Sigmoid colon (tissue), 7 donors: Measurements from ENCODE around the gene STXBP2. TPM values are rescaled to one million over a fixed set of nuclear protein-coding genes. Genes with fewer than 3 reads are reported as not detected.

Source experiments
- DNase-seq: peaks from one replicate; pipeline ENCODE4 v3.0.0-alpha.2; 2019
- H3K27ac ChIP-seq, 4 donors: fragments of 200-600 bp; sonication (generic); one replicate each; pipeline ENCODE4 v1.5.1; 2016 to 2019; ENCODE audit warnings: mild to moderate bottlenecking in 1 of 4
- H3K27me3 ChIP-seq, 3 donors: fragments of 200-600 bp; sonication (generic); one replicate each; pipeline ENCODE4 v1.5.1; 2019; ENCODE audit warnings: mild to moderate bottlenecking in 1 of 3
- H3K36me3 ChIP-seq, 4 donors: fragments of 200-600 bp; sonication (generic); one replicate each; pipeline ENCODE4 v1.5.1; 2016 to 2019
- H3K4me1 ChIP-seq, 4 donors: fragments of 200-600 bp; sonication (generic); one replicate each; pipeline ENCODE4 v1.5.1; 2017 to 2019
- H3K4me3 ChIP-seq, 4 donors: fragments of 200-600 bp; sonication (generic); one replicate each; pipeline ENCODE4 v1.5.1; 2017 to 2019; ENCODE audit warnings: mild to moderate bottlenecking in 2 of 4, moderate library complexity in 1 of 4
- H3K9me3 ChIP-seq, 4 donors: fragments of 200-600 bp in 3 of 4; sonication (generic) in 3 of 4; one replicate each; pipeline versions ENCODE4 v1.5.1 to v1.6.1; 2013 to 2019
- CTCF ChIP-seq, 4 experiments: fragments of 450-650 bp in 3 of 4; fragments of 200-600 bp in 1 of 4; IDR thresholded peaks; one replicate each; pipeline ENCODE4 v1.5.1; 2016 to 2019; ENCODE audit warnings: antibody characterized with exemption in 4 of 4, mild to moderate bottlenecking in 3 of 4, moderate library complexity in 2 of 4
- EP300 ChIP-seq, 4 donors: sonication (generic); formaldehyde crosslinking; IDR thresholded peaks; one replicate each; pipeline ENCODE4 v1.6.1; 2017; ENCODE audit warnings: antibody characterized with exemption in 4 of 4
- POLR2A ChIP-seq, 2 donors: fragments of 450-650 bp; IDR thresholded peaks; one replicate each; pipeline ENCODE4 v1.6.1; 2016; ENCODE audit warnings: antibody characterized with exemption in 2 of 2, mild to moderate bottlenecking in 2 of 2, moderate library complexity in 2 of 2
- POLR2AphosphoS5 ChIP-seq, 4 donors: sonication (generic); formaldehyde crosslinking; IDR thresholded peaks; one replicate each; pipeline ENCODE4 v1.6.1; 2017; ENCODE audit warnings: antibody characterized with exemption in 4 of 4
- WGBS, 2 donors: extraction: QIAGEN DNeasy Blood & Tissue Kit; methylation state at CpG; one replicate each; pipeline ENCODE4 v1.1.7; 2013; 5-methylcytosine and 5-hydroxymethylcytosine counted together
- intact Hi-C: fragments of 100-400 bp; cut with DNase I; formaldehyde crosslinking; loops from one replicate; pipeline ENCODE4 v1.15.1; 2023
- polyA plus RNA-seq, 3 donors: library from polyadenylated mRNA; stranded (reverse); fragments of 200-250 nt; gene quantifications; one replicate each; pipeline ENCODE4 v1.2.3, GENCODE V29; 2013
- total RNA-seq, 4 donors: library from RNA; depleted of rRNA; stranded (reverse); fragments of >200 nt; gene quantifications; one replicate each; pipeline ENCODE4 v1.1.0, GENCODE V29; 2016
- donor health status: healthy with polysubstance abuse.
- donor health status: Bipolar disorder and iron deficiency.
- donor health status: healthy.

Gene STXBP2
- total and polyA plus RNA-seq, 7 donors = 5.9 to 163 (median 9.3) TPM

- no peaks in the 10 kb centered on the region for H3K27me3 ChIP-seq
- no peak overlapping the region for H3K4me3 ChIP-seq
- TF ChIP-seq CTCF (IDR thresholded peaks at IDR 0.05) (no peak), EP300 (IDR thresholded peaks at IDR 0.05) (no peak), POLR2AphosphoS5 (IDR thresholded peaks at IDR 0.05) (no peak), POLR2A (IDR thresholded peaks at IDR 0.05) (no peak)
- 86 to 90% methylated on average over 28 of the region's 28 CpGs for WGBS, 2 donors
- peaks cover 30 to 50% (median 35%) of the 10 kb centered on the region in 4 donors for H3K36me3 ChIP-seq
- no peaks in the 10 kb centered on the region for H3K9me3 ChIP-seq
- H3K27ac ChIP-seq = no peak overlapping the region
- H3K4me1 ChIP-seq = peaks cover 0 to 12% (median 2%) of the 10 kb centered on the region in 4 donors
- no peak for DNase-seq
- intact Hi-C loops = no loop called here
Observed at GRCh38 chr19:7617735-7618134, 19.2 kb upstream of the STXBP2 start.

- Histone ChIP-seq H3K9me3 (no peaks in the 10 kb centered on the region), H3K36me3 (peaks cover 37 to 57% (median 41%) of the 10 kb centered on the region in 4 donors), H3K4me1 (peaks cover 0 to 12% (median 2%) of the 10 kb centered on the region in 4 donors), H3K27ac (no peak overlapping the region), H3K4me3 (no peak overlapping the region), H3K27me3 (no peaks in the 10 kb centered on the region)
- WGBS, 2 donors = 60 to 81% methylated on average over 4 of the region's 4 CpGs
- intact Hi-C loops = no loop called here
- no peak for DNase-seq
- TF ChIP-seq EP300 (IDR thresholded peaks at IDR 0.05) = no peak
- no peak for TF ChIP-seq CTCF (IDR thresholded peaks at IDR 0.05)
- no peak for TF ChIP-seq POLR2AphosphoS5 (IDR thresholded peaks at IDR 0.05)
- TF ChIP-seq POLR2A (IDR thresholded peaks at IDR 0.05) = no peak
Observed at GRCh38 chr19:7618348-7618747, 18.6 kb upstream of the STXBP2 start.

- no peaks in the 10 kb centered on the region for H3K27me3 ChIP-seq
- no peak overlapping the region for H3K4me3 ChIP-seq
- H3K27ac ChIP-seq = peak overlapping the region in 1 of 4 donors; percentile 21
- no peak for TF ChIP-seq EP300 (IDR thresholded peaks at IDR 0.05)
- TF ChIP-seq CTCF (IDR thresholded peaks at IDR 0.05) = no peak
- no peak for TF ChIP-seq POLR2AphosphoS5 (IDR thresholded peaks at IDR 0.05)
- no peak for TF ChIP-seq POLR2A (IDR thresholded peaks at IDR 0.05)
- intact Hi-C loops = no loop called here
- H3K4me1 ChIP-seq = peaks cover 0 to 12% (median 2%) of the 10 kb centered on the region in 4 donors
- no peak for DNase-seq
- no peaks in the 10 kb centered on the region for H3K9me3 ChIP-seq
- H3K36me3 ChIP-seq = peaks cover 41 to 62% (median 45%) of the 10 kb centered on the region in 4 donors
- 20 to 72% methylated on average over 21 of the region's 21 CpGs for WGBS, 2 donors
Observed at GRCh38 chr19:7618771-7619510, 18.0 kb upstream of the STXBP2 start.

- peaks cover 0 to 12% (median 2%) of the 10 kb centered on the region in 4 donors for H3K4me1 ChIP-seq
- H3K27ac ChIP-seq = no peak overlapping the region
- intact Hi-C loops = loop anchor here (10.0 kb wide), 1 partner anchor 225 kb away; no protein-coding TSS in a partner anchor
- H3K4me3 ChIP-seq = no peak overlapping the region
- H3K27me3 ChIP-seq = no peaks in the 10 kb centered on the region
- H3K36me3 ChIP-seq = peaks cover 41 to 72% (median 49%) of the 10 kb centered on the region in 4 donors
- no peak for DNase-seq
- H3K9me3 ChIP-seq = no peaks in the 10 kb centered on the region
- 63 to 88% methylated on average over 48 of the region's 48 CpGs for WGBS, 2 donors
- TF ChIP-seq EP300 (IDR thresholded peaks at IDR 0.05) (no peak), POLR2A (IDR thresholded peaks at IDR 0.05) (no peak), CTCF (IDR thresholded peaks at IDR 0.05) (no peak), POLR2AphosphoS5 (IDR thresholded peaks at IDR 0.05) (no peak)
Observed at GRCh38 chr19:7619671-7620441, 17.1 kb upstream of the STXBP2 start.
